HG03469 (cell line): ENCODE measurements around the gene STXBP1.
"Not testable (repeated sequence)": the region's sequence is repeated elsewhere in the genome, so short reads cannot be mapped to it uniquely, and the experiment has no call there.

ENCODE experiments used
- ATAC-seq: cut with Tn5 transposase; IDR thresholded peaks from one replicate; pipeline ENCODE4 v1.9.1; 2021; ENCODE audit warnings: mild to moderate bottlenecking, moderate library complexity, moderate number of reproducible peaks; ENCODE audit not compliant: unreplicated experiment

STXBP1 gene

DNA sequence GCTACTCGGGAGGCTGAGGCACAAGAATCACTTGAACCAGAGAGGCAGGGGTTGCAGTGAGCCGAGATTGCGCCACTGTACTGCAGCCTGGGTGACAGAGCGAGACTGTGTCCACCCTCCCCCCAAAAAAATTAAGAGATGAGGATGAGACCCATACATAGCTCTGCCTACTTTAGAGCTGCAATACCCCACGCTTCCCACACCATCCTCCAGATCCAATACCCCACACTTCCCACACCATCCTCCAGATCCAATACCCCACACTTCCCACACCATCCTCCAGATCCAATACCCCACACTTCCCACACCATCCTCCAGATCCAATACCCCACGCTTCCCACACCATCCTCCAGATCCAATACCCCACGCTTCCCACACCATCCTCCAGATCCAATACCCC is 34.9 kb upstream of the STXBP1 start:
- not testable (repeated sequence) for ATAC-seq

DNA sequence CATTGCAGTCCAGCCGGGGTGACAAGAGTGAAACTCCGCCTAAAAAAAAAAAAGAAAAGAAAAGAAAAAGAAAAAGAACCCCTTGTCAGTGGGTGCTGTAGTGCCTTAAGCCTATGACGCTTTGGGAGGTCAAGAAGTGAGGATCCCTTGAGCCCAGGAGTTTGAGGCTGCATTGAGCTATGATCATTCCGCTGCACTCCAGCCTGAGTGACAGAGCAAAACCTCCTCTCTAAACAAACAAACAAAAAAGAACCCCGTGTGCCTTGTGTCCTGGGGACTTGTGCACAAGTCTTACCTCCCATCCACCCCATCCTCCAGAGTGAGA is 33.5 kb upstream of the STXBP1 start:
- ATAC-seq: no peak

DNA sequence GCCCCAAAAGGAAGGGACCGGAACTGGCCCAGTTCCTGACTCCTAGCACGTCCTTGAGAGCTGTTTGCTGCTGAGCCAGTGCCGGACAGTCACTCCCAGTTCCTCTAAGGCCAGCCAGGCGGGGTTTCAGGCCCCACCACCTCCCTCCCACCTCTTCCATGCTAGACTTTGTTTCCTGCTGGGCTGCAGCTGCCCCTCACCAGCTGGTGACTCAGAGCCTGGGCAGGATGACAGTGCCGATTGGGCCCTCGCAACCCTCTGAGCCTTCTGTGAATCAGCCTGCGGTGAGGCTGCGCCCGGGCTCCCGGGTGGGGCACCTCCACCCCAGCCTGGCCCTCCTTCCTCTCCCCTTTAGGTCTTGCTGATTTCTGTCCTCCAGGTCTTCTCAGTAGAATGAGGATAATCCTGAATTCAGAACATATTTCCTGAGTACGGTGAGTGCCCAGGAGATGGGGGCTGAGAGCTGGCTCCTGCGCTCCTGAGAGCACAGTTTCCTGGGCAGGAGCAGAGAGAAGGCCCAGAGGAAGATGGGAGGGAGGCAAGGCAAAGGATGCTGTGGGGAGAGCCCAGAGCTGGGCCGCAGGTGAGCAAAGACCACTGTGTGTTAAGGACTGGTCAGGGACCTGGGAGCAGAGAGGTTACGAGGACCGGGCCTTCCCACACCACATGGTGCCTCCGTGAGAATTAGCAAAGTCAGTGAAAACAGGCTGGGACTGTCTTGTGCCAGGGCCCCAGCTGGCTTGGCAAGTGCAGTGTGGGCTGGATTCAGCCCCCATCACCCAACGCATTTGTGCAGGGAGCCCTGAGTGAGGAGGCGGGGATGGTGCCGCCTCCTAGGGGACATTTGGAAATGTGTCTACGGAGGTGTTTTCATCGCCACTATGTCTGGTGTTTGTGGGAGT is 32.9 kb upstream of the STXBP1 start:
- ATAC-seq: no peak

DNA sequence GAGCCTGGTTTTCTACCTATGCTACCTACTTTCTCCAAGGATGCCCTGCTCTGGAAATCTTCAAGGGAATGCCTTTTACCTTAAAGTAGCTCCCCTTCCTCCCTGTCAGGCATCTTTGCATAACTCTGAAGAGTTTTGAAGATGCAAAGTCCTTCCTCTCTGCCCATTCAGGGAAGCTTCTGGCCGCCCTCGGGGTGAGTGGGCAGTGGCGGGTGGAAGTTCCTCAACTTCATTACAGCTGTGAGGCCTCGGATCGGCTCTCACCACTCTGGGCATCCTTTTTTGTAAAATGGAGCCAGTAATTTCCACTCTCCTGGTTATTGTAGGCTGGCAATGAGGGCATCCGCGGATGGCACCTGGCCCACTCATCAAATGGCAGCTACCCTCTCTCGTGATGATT is 31.7 kb upstream of the STXBP1 start:
- ATAC-seq: no peak

DNA sequence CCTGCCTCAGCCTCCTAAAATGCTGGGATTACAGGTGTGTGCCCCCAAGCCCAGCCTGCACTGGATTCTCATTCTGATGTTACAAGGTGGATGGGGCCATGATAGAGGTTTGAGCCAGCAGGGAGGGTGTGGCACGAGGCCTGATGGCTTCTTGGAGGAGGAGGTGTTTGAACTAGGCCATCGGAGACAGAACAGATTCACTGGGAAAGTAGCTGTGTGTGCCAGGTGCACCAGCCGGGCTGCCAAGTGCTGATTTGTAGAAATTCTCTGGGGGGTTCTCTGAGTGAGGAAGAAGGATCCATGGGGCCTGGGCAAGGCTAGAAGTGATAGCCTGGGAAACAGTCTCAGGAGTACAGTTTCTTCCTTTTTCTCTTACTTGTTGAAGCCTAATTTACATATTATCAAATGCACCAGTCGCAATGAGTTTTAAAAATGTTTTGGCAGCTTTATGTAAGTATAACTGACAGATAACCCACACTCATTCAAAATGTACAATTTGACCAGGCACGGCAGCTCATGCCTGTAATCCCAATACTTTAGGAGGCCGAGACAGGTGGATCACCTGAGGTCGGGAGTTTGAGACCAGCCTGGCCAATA is 31.1 kb upstream of the STXBP1 start:
- no peak for ATAC-seq

DNA sequence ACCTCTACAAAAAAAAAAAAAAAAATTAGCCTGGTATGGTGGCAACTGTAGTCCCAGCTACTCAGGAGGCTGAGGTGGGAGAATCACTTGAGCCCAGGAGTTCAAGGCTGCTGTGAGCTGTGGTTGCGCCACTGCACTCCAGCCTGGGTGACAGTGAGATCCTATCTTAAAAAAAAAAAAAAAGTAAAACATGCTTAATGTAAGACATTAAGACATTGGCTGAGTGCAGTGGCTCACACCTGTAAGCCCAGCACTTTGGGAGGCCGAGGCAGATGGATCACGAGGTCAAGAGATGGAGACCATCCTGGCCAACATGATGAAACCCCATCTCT is 27.6 kb upstream of the STXBP1 start:
- ATAC-seq: not testable (repeated sequence)

DNA sequence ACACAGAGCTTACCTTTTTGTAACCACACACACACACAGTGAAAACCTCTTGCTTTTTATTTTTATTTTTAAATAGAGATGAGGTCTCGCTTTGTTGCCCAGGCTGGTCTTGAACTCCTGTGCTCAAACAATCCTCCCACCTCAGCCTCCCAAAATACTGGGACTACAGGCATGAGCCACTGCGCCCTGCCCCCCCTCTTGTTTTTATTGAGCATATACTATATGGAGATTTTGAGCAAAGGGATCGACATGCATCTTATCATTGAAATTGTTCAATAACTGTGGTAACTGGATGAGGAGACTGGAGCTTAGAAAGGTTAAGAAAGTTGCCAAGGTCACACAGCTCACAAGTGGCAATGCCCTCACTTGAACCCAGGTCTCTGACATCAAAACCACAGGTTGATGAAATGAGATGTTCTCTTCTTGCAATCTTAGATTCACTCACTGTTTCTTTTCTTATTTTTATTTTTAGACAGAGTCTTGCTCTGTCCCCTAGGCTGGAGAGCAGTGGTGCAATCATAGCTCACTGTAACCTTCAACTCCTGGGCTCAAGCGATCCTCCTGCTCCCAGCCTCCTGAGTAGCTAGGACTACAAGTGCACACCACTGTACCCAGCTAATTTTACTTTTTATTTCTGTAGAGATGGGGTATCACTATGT is 26.8 kb upstream of the STXBP1 start:
- ATAC-seq: no peak

DNA sequence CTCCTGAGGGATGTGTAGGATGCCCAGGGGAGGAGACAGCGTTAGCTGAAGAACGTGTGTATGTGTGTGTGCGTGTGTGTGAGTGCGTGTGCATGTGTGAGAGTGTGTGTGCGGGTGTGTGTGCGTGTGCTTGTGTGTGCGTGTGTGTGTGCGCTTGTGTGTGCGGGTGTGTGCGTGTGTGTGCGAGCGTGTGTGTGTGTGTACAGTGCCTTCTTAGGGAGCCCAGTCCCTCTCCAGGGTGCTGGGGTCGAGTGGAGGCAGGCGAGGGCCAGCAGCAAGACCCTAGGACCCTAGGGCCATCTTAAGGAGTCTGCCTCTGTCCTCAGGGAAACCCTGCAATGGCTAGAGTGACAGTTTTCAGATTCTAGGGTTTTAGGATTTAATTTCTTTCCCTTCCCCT is 26.0 kb upstream of the STXBP1 start:
- no peak for ATAC-seq

DNA sequence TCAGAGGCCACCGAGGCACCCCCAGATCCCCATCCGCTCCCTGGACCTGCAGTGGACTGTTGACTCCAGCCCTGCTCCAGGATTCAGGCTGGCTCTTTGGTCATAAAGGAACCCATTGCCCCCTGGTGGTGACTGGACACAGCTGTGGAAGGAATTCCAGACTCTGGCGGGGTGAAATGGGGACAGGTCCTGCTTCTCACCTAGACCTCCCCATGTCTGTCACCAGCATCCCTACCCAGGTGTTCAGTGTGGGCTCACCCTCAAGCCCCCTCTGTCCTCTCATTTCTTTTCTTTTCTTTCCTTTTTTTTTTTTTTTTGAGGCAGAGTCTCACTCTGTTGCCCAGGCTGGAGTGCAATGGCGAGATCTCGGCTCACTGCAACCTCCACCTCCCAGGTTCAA is 25.5 kb upstream of the STXBP1 start:
- no peak for ATAC-seq

DNA sequence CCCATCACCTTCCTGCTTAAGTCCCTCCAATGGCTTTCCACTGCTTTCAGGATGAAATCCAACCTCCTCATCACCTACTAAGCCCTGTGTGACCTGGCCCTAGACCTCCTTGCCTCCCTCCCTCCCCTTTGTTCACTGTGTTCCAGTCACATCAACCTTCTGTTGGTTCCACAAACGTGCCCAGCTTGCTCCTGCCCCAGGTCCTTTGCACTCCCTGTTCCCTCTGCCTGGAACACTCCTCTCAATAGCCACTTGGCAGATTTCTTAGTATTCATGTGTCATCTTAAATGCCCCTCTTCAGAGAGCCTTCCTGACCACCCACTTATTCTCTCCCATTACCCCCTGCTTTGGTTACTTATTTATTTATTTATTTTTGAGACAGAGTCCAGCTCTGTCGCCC is 24.1 kb upstream of the STXBP1 start:
- ATAC-seq: no peak

DNA sequence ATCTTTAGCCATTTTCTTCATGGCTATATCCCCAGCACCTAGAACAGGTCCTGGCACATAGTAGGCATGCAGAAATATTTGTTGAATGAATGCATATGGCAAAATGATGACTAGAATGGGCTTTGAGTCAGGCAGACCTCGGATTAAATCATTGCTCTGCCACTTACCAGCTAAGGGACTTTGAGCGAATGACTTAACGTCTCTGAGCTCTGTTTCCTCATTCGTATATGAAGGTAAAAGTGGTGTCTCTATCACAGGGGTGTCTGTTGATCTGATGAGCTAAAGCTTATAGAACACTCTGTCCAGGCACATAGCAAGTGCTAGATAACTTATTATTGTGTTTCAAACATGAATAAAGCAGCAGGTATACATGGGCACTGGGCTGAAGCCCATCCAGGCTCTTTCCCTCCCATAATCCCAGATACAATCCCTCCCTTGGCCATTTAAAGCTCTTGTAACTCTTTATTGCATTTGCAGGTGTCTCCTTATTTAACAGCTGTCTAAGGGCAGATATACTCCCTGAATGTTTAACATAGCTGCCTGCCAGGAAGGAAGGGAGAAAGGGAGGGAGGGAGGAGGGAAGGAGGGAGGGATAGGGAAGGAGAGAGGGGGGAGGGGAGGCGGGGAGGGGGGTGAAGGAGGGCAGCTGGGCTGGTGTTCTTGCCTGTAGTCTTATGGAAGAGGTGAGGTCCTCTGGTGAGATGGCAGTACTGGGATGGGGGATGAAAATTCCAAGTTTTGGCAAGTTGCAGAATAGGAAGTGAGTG is 23.2 kb upstream of the STXBP1 start:
- no peak for ATAC-seq

DNA sequence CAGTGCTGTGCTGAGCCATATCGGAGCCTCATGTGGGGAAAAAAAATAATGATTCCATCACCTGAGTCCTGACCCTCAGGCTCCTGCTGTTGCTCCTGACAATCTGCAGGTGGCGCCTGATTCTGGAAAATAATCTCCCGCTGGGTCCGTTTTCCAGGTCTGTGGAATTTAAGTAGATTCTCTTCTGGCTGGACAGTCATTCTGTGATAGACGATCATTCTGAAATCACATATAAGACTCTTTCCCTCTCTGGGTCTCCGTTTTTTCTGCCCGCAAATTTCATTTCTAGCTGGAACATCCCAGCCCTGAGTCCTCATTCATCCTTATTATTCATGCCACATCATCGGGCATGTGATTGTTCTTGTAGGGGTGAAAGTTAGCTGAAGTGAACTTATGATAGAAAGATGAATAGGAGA is 22.1 kb upstream of the STXBP1 start:
- no peak for ATAC-seq

DNA sequence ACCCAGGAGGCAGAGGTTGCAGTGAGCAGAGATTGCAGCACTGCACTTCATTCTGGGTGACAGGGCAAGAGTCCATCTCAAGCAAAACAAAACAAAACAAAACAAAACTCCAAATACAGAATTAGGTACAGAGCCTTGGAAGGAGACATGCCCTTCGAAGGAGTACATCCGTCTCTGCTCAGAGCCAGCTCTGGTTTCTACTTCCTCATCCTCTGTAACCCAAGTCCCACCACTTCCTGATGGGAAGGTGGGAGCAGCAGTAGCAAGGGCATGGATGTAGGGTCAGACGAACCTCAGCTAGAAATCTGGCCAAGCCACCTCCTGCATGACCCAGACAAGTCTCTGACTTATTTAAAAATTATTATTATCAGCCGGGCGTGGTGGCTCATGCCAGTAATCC is 16.5 kb upstream of the STXBP1 start:
- ATAC-seq: no peak

DNA sequence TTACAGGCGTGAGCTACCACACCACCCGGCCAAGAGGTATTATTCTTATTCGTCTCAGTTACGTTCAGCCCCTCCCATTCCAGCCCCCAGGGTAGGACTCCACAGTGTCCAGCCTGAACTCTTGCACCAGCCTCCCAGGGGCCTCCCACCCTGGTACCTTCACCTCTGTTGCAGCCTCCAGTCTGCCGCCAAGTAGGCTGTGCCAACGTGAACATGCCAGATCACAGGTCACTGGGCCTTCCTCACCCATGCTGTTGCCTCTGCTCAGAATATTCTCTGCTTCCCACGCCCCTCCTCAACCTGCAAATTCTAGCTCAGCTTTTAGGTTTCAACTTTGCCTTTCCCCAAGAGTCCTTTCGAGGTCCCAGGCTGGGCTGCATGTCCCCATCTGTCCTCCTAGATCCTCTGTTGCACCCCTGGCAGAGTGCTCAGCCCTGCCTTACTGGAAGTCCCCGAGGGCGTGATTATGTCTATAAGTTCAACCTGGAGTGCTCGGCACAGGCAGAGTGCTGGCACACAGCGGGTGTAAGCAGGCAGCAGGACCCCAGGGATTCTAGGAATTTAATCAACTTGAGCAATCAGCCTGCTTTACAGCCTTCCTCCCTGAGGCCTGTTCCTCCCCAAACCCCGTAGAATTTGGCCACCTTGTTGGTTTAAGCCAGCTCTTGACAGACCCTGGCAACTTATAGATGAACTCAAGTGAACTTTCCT is 13.1 kb upstream of the STXBP1 start:
- no peak for ATAC-seq

DNA sequence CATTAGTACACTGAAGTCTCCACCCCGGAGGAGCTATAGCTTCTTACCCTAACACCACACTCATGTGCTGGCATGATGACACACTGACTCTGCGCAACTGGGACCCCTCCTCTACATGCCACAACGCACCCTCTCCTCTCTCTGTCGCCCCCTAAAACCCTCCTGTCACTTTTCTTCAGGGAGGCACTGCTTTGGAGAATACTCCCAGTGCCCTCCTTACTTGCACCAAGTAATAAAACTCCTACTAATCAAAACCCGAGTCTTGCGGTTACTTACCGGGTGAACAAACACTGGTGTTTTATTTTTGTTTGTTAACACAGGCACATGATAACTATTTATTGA is 12.6 kb upstream of the STXBP1 start:
- no peak for ATAC-seq

DNA sequence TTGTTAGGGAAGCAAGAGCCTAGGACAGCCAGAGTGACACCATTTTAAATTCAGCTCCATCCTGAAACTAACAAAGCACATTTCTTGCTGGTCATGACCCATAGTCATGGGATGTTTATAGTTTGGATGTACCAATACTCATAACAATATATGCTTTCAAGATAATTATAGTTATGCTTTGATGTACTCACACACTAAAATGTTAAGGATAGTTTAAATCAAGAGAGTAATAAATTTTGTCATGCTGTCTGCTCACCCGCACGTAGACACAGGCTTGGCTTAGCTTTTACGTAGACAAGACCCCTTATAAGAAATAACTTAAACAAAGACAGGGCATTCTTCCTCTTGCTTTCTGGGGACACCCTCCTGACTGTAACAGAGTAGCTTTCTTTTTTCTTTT is 8.9 kb upstream of the STXBP1 start:
- no peak for ATAC-seq

DNA sequence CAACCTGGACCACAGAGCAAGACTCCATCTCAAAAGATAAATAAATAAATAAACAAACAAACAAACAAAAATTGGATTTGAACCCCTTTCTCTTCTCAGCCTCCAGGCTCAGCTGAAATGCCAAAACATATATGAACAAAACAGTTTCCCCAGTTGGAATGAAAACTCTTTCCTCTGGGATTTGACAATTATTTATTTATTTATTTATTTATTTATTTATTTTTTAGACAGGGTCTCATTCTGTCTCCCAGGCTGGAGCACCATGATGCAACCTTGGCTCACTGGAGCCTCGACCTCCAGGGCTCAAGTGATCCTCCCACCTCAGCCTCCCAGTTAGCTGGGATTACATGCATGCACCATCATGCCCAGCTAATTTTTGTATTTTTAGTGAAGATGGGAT is 6.0 kb upstream of the STXBP1 start:
- ATAC-seq: no peak

DNA sequence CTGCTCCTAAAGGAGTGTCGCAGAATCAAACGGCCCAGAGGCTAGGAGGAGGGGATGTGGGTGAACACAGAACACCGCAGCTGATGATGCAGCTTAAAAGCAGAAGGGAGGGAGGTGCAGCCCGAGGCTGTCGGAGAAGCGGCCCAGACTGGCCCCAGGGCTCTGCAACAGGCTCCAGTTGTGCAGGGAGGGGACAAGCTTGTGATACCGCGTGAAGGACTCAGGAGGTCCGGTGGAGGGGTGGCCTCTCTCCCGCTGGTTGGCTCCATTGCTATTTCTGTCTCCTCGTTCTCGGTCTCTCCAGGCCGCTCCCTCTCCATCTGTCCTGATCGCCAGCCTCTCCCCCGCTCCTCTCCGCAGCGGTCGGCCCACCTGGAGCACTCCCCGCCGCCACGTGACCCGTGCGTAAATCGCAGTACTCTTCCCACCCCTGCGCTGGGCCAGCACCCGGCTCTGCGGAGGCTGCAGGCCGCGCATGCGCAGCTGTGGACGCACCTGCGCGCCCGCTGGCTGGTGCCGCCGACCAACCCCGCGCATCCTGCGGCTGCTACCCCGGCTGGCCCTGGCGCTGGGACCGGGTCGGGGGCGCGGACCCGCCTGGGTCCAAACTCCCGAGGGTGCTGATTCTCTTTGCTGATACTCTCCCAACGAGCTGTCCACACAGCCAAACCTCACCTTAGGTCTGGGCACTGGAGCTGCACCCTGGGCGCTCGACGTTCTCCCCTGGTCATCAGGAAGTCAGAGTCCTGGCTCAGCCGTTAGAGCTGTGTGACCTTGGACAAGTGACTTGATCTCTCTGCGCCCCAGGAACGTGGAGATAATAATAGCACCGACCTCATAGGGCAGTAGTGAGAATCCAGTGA is 3.7 kb upstream of the STXBP1 start:
- no peak for ATAC-seq

DNA sequence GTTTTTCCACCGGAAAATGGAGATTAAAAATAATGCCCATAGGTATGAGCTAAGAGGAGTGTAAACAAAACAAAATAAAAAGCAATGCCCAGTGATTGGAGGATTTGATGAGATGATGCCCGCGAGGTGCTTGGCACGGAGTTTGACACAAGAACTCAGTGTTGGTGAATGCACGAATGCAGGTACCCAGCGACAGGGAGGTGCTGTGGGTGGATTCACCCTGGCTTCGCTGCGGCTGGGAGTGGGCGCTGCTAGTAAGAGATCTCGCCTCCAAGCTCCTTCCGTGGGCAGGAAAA is 526 bp upstream of the STXBP1 start:
- no peak for ATAC-seq

DNA sequence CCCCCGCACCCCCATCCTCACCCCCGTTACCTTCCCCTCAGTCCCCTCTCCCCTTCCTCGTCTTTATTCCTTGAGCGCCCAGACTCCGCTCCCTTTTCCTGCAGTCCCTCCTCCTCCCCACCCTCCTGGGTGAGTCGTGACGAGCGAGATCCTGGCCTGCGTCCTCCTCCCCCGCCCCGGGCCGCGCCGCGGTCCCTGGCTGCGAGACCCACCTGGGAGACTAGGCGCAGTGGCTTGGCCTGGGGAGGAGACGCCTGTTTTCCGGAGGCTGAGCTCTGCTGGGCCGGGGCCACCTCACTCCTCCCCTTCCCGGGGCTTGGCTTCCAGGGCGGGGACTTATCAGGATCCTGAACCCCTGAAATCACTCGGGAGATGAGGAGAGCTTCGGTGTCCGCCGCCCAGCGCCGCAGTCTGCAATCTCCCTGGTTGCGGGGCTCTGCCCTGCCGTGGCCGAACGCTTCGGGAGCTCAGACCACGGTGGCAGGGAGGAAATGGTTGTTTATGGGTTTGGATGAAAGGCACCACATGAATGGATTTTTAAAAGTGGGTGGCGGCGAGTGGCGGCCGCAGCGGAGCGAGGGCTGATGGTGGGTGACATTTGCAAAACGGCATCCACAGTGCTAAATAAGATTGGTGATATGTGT is 984 bp downstream of the STXBP1 start:
- no peak for ATAC-seq
